ENCODE measurements around the gene RNF38.

- no peak for TF ChIP-seq POLR2A (IDR thresholded peaks at IDR 0.05; ENCODE audit: low read depth, low read length)
- TF ChIP-seq POLR2AphosphoS5 (IDR thresholded peaks at IDR 0.05; ENCODE audit: low read depth, low read length) = no peak
Measured at GRCh38 chr9:36416890-36417289, 16.8 kb upstream of the RNF38 start.
